Vagina (tissue), 2 donors: Measurements from ENCODE around the gene EPC2.

Experiments
- CTCF ChIP-seq, 3 experiments: fragments of 450-650 bp in 2 of 3; fragments of 200-600 bp in 1 of 3; sonication (generic) in 1 of 3; IDR thresholded peaks; one replicate each; pipeline ENCODE4 v1.5.1; 2017 to 2019; ENCODE audit warnings: antibody characterized with exemption in 3 of 3, mild to moderate bottlenecking in 2 of 3, moderate library complexity in 2 of 3
- POLR2A ChIP-seq, 2 donors: fragments of 450-650 bp; IDR thresholded peaks; one replicate each; pipeline ENCODE4 v1.6.1; 2017; ENCODE audit warnings: antibody characterized with exemption in 2 of 2, mild to moderate bottlenecking in 2 of 2, moderate library complexity in 2 of 2
- POLR2AphosphoS5 ChIP-seq, 2 donors: sonication (generic); formaldehyde crosslinking; IDR thresholded peaks; one replicate each; pipeline ENCODE4 v1.9.0; 2017; ENCODE audit warnings: antibody characterized with exemption in 2 of 2, mild to moderate bottlenecking in 2 of 2, low read depth in 1 of 2; ENCODE audit not compliant: insufficient read depth in 1 of 2

GRCh38 chr2:148687543-148687942 lies 43.0 kb downstream of the EPC2 start:
- TF ChIP-seq POLR2A (IDR thresholded peaks at IDR 0.05) (no peak), CTCF (IDR thresholded peaks at IDR 0.05) (no peak), POLR2AphosphoS5 (IDR thresholded peaks at IDR 0.05; ENCODE audit: insufficient read depth in 1 of 2, low read depth in 1 of 2) (no peak)
